Measurements from ENCODE around the gene TAF1C. TPM values are rescaled to one million over a fixed set of nuclear protein-coding genes. Genes with fewer than 3 reads are reported as not detected.
A peak's percentile ranks its signal among the peaks of the same experiment; 100 is the strongest.

The TAF1C gene
- total and polyA plus RNA-seq, 9 of the 15 experiments (the other 6 are each of a cell fraction or from before 2014, with no cell fraction given) = 1.5 to 74.8 (median 21.0) TPM

- TF ChIP-seq HDAC6 (IDR thresholded peaks at IDR 0.05; ENCODE audit: low read depth, low read length) = no peak
- TF ChIP-seq STAT6 (CRISPR knock-in tag; IDR thresholded peaks at IDR 0.05) = no peak
- TF ChIP-seq BRD4 (IDR thresholded peaks at IDR 0.05) = peak; percentile 76
- TF ChIP-seq ZBTB12 (CRISPR knock-in tag; IDR thresholded peaks at IDR 0.05) = no peak
- TF ChIP-seq ZNF407 (IDR thresholded peaks at IDR 0.05; ENCODE audit: low read depth) = peak; percentile 86
Observed at GRCh38 chr16:84138824-84139627, 47.8 kb downstream of the TAF1C start (continued).
